ENCODE data around the gene AGPAT4.

Gene AGPAT4

DNA sequence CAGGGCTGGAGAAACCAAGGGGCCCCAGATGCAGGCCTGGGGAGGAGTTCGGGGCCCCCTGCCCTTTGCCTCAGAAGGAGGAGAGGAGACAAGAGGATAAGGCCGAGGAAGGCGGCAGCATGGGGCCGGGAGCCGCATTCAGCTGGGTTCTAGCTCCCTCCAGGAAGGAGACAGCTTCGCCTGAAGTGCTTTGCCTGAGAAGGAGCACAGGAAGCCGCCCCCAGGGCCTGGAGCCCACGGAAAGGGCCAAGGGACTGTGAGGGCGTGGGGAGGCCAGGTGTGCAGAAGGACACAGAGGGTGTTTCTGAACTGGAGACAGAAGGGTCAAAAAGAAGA lies 121.4 kb downstream of the AGPAT4 start:
- TF ChIP-seq, protein P1, sequence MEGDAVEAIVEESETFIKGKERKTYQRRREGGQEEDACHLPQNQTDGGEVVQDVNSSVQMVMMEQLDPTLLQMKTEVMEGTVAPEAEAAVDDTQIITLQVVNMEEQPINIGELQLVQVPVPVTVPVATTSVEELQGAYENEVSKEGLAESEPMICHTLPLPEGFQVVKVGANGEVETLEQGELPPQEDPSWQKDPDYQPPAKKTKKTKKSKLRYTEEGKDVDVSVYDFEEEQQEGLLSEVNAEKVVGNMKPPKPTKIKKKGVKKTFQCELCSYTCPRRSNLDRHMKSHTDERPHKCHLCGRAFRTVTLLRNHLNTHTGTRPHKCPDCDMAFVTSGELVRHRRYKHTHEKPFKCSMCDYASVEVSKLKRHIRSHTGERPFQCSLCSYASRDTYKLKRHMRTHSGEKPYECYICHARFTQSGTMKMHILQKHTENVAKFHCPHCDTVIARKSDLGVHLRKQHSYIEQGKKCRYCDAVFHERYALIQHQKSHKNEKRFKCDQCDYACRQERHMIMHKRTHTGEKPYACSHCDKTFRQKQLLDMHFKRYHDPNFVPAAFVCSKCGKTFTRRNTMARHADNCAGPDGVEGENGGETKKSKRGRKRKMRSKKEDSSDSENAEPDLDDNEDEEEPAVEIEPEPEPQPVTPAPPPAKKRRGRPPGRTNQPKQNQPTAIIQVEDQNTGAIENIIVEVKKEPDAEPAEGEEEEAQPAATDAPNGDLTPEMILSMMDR (IDR thresholded peaks at IDR 0.05; ENCODE audit: borderline replicate concordance, insufficient read depth, low read depth, low read length) = no peak
- no peak overlapping the region for H3K4me3 ChIP-seq (ENCODE audit: low read depth, low read length)

DNA sequence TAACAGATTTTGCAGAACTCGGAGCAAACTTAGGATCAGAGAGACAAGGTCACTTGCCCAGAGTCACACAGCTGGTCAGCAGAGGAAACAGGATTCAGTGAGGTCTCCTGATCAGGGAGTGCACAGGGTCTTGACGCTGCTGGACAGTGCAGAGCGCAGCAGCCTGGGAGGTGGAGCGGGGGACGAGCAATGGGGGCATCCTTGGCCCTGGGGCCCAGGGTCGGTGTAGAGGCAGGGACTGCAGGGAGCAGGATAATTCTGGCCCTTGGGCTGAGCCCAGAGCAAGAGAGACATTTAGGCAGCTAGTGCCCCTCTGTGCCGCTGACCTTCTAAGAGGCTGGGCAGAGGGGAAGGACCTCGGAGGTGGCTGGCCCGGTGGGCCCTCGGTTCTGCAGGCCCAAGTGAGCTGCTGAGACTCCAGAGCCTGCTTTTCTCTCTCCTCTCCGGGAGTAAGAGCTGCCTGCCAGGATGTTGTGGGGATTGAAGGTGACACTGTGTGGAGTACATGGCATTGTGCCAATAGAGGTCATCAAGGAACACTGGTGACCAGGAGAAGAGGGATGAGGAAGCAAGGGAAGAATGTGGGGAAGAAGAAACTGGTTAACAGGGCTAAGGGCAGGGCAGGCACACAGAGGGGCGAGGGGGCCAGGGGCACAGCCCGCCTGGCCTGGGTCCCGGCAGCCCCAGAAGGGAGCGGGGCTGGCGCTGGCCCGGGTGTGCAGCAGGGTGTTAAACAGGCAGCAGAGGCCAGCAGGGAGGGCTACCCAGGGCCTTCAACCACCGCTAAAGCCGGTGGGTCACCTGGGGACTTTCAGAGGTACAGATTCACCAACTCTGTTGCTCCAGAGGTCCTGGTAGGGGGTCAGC lies 122.0 kb downstream of the AGPAT4 start:
- H3K4me3 ChIP-seq (ENCODE audit: low read depth, low read length) = no peak overlapping the region
- TF ChIP-seq, protein P1 (IDR thresholded peaks at IDR 0.05; ENCODE audit: borderline replicate concordance, insufficient read depth, low read depth, low read length) = no peak

DNA sequence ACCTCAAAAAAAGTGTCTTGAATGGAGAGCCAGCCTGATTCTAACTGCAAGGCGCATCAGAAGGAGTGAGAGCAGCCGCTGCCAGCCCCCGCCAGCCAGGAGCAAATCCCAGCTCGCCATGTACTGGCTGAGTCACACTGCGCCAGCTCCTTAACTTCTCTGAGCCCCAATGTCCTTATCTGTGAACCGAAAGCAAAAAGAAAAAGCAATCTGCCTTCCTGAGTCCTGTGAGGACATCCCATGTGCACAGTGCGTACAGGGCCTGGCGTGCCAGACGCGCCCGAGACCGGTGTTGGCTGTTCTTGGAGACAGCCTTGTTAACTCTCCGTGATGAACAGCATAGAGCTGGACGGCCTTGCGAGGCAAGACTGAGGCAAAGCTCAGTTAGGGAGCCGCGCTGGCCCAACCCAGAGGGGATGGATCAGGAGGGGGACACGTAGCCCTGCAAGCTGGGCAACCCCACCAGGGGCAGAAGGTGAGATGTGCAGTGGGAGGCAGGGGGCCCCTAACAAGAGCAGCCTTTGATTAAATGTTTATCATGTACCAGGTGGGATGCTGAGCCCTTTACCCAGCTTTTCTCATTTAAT lies 122.7 kb downstream of the AGPAT4 start:
- H3K4me3 ChIP-seq (ENCODE audit: low read depth, low read length) = no peak overlapping the region
- TF ChIP-seq, protein P1 (IDR thresholded peaks at IDR 0.05; ENCODE audit: borderline replicate concordance, insufficient read depth, low read depth, low read length) = no peak

DNA sequence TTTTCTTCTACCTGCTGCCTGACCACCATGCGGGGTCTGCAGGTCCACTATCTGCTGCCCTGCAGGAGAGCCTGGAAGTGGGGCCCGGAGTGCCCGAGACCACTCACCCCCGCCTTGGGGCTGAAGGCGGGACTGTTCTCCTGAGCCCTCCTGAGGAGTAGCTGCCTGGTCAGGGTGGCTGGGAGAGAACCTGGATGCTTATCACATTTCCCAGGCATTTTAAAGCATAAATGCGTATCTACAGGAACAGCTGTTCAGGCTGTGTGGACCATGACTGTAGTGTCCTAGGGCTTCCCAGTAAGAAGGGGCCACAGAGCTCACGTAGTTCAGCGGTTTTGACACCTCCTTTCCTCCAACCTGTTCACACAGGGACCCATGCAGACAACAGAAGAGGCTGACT lies 123.3 kb downstream of the AGPAT4 start:
- H3K4me3 ChIP-seq (ENCODE audit: low read depth, low read length) = no peak overlapping the region
- TF ChIP-seq, protein P1 (IDR thresholded peaks at IDR 0.05; ENCODE audit: borderline replicate concordance, insufficient read depth, low read depth, low read length) = no peak

DNA sequence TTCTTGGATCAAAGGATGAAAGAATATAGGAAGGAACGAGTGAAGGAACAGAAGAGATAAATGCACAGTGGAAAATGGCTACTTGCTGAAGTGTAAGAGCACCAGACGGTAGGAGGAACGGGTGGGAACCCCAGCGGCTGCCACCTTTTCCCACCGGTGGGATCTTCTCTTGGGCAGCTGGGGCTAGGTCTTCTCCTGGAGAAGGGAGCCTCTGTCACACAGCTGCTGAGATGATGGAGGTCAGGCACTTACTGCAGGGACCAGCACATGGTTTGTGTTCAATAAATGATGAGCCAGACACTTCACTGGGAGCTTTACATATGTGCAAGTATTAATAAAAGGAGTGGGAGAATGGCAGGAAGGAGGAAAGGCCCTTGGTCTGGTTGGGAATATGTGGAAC lies 123.7 kb downstream of the AGPAT4 start:
- no peak overlapping the region for H3K4me3 ChIP-seq (ENCODE audit: low read depth, low read length)
- TF ChIP-seq, protein P1 (IDR thresholded peaks at IDR 0.05; ENCODE audit: borderline replicate concordance, insufficient read depth, low read depth, low read length) = no peak

DNA sequence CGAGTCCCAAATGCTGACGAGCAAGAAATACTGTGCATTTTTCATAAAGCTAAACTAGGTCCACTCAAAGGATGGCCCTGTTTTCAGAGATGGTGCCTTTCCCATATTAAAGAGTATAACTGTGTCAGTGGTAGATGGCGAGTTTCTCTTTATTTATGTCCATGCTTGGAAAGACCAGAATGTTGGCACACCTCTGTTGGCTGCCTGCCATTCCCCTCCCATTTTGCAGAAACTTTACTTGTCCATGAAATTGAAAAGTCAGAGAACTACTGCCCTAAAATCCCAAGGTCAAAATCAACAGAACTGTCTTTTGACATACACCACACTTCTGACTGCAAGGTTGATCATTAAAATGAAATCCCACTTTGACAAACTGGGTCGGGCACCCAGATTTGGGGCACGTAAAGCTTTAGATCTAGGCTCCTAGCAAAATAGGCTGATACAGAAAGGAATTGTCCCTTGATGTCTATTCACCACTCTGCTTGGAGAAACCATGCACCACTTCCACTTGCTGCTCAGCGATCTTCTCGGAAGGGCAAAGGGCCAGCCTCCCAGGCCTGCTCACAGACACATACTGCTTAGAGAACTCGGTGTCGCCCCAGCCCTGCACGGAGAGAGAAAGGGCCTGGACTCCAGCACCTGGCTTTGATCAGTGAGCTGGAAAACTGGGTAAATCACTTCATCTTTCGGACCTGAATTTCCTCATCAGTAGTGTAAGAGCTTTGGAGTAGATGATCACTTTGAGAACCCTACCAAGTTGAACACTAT lies 130.0 kb downstream of the AGPAT4 start:
- no peak overlapping the region for H3K4me3 ChIP-seq (ENCODE audit: low read depth, low read length)
- TF ChIP-seq, protein P1 (IDR thresholded peaks at IDR 0.05; ENCODE audit: borderline replicate concordance, insufficient read depth, low read depth, low read length) = no peak

Data from GM12875 (cell line).